HEK293 (cell line): ENCODE results near the gene ENTREP3.

ENCODE experiments used
- CTCF ChIA-PET: fragments of 350-600 bp; formaldehyde crosslinking; extraction: SDS; loops from one replicate; lab custom pipeline; 2021; ENCODE audit warnings: antibody characterized with exemption; lab: Yijun Ruan, JAX
- POLR2A ChIA-PET: fragments of 300-600 bp; formaldehyde crosslinking; extraction: SDS; loops from one replicate; lab custom pipeline; 2020; ENCODE audit warnings: antibody characterized with exemption, inconsistent platforms; lab: Yijun Ruan, JAX
- H3K27ac ChIP-seq: fragments of 200-500 bp; sonication (Bioruptor generic); 2 replicates; pipeline ENCODE4 v1.5.1; 2014; ENCODE audit warnings: low read depth, low read length, control low read depth, inconsistent platforms; ENCODE audit errors: extremely low read depth
- H3K36me3 ChIP-seq, 2 experiments: fragments of 200-500 bp in 1 of 2; sonication (Bioruptor generic) in 1 of 2; 1 replicate in 1 of 2; 2 replicates in 1 of 2; pipeline ENCODE4 v1.5.1; 2014 to 2017; ENCODE audit warnings: inconsistent platforms in 2 of 2, low read length in 2 of 2; ENCODE audit not compliant: control insufficient read depth in 2 of 2, insufficient read depth in 1 of 2
- H3K4me1 ChIP-seq: fragments of 200-500 bp; sonication (Bioruptor generic); 2 replicates; pipeline ENCODE4 v1.5.1; 2014; ENCODE audit warnings: mild to moderate bottlenecking, low read length, inconsistent platforms; ENCODE audit not compliant: control insufficient read depth, insufficient read depth
- H3K4me3 ChIP-seq: 2 replicates; pipeline ENCODE4 v1.5.1; 2011; ENCODE audit warnings: low read depth, mild to moderate bottlenecking, control low read depth, low read length, moderate library complexity
- H3K9me3 ChIP-seq: fragments of 200-500 bp; sonication (Bioruptor generic); 2 replicates; pipeline ENCODE4 v1.5.1; 2014; ENCODE audit warnings: low read depth, low read length, inconsistent platforms; ENCODE audit not compliant: control insufficient read depth, insufficient read depth
- EGR2 ChIP-seq: fragments of 450-650 bp; formaldehyde crosslinking; IDR thresholded peaks from 2 replicates; pipeline ENCODE4 v1.5.1; 2016; ENCODE audit warnings: low read depth, missing biosample characterization, missing genetic modification characterization
- GLI2 ChIP-seq: fragments of 450-650 bp; formaldehyde crosslinking; IDR thresholded peaks from 2 replicates; pipeline ENCODE4; 2017; ENCODE audit warnings: missing biosample characterization, missing genetic modification characterization, low read depth, borderline replicate concordance
- KLF1 ChIP-seq: fragments of 450-650 bp; formaldehyde crosslinking; IDR thresholded peaks from 2 replicates; pipeline ENCODE4 v1.5.1; 2016; ENCODE audit warnings: missing biosample characterization, missing genetic modification characterization
- KLF17 ChIP-seq: fragments of 450-650 bp; formaldehyde crosslinking; IDR thresholded peaks from 2 replicates; pipeline ENCODE4 v1.5.1; 2016; ENCODE audit warnings: missing biosample characterization, missing genetic modification characterization
- KLF7 ChIP-seq: fragments of 450-650 bp; formaldehyde crosslinking; IDR thresholded peaks from 2 replicates; pipeline ENCODE4 v1.5.1; 2016; ENCODE audit warnings: missing biosample characterization, missing genetic modification characterization, borderline replicate concordance
- TCF7L2 ChIP-seq: IDR thresholded peaks from 2 replicates; pipeline ENCODE4 v1.6.1; 2011; ENCODE audit warnings: low read depth, mild to moderate bottlenecking, inconsistent platforms, low read length, moderate library complexity, borderline replicate concordance
- TSHZ1 ChIP-seq: fragments of 450-650 bp; formaldehyde crosslinking; IDR thresholded peaks from 2 replicates; pipeline ENCODE4 v1.5.1; 2016; ENCODE audit warnings: missing biosample characterization, missing genetic modification characterization, borderline replicate concordance
- YY2 ChIP-seq: fragments of 450-650 bp; formaldehyde crosslinking; IDR thresholded peaks from 2 replicates; pipeline ENCODE4 v1.5.1; 2016; ENCODE audit warnings: missing biosample characterization, missing genetic modification characterization
- ZFP69B ChIP-seq: fragments of 450-650 bp; formaldehyde crosslinking; IDR thresholded peaks from 2 replicates; pipeline ENCODE4 v1.5.1; 2016; ENCODE audit warnings: missing biosample characterization, missing genetic modification characterization
- ZNF223 ChIP-seq: fragments of 450-650 bp; formaldehyde crosslinking; IDR thresholded peaks from 2 replicates; pipeline ENCODE4 v1.5.1; 2016; ENCODE audit warnings: missing biosample characterization, missing genetic modification characterization
- ZNF280D ChIP-seq: fragments of 450-650 bp; formaldehyde crosslinking; IDR thresholded peaks from 2 replicates; pipeline ENCODE4 v1.5.1; 2016; ENCODE audit warnings: missing biosample characterization, missing genetic modification characterization
- ZNF302 ChIP-seq: fragments of 450-650 bp; formaldehyde crosslinking; IDR thresholded peaks from 2 replicates; pipeline ENCODE4 v1.5.1; 2016; ENCODE audit warnings: missing biosample characterization, missing genetic modification characterization, low read depth
- ZNF324 ChIP-seq: fragments of 450-650 bp; formaldehyde crosslinking; IDR thresholded peaks from 2 replicates; pipeline ENCODE4 v1.5.1; 2016; ENCODE audit warnings: missing biosample characterization, missing genetic modification characterization
- ZNF335 ChIP-seq: fragments of 450-650 bp; formaldehyde crosslinking; conservative IDR thresholded peaks from 2 replicates; pipeline ENCODE4 v1.5.1; 2016; ENCODE audit warnings: missing biosample characterization, missing genetic modification characterization
- ZNF48 ChIP-seq: fragments of 450-650 bp; formaldehyde crosslinking; IDR thresholded peaks from 2 replicates; pipeline ENCODE4 v1.5.1; 2016; ENCODE audit warnings: missing biosample characterization, missing genetic modification characterization
- ZNF692 ChIP-seq: fragments of 450-650 bp; formaldehyde crosslinking; IDR thresholded peaks from 2 replicates; pipeline ENCODE4 v1.5.1; 2016; ENCODE audit warnings: missing biosample characterization, missing genetic modification characterization
- ZNF785 ChIP-seq: fragments of 450-650 bp; formaldehyde crosslinking; IDR thresholded peaks from 2 replicates; pipeline ENCODE4 v1.5.1; 2016; ENCODE audit warnings: missing biosample characterization, missing genetic modification characterization
- ZSCAN16 ChIP-seq: fragments of 450-650 bp; formaldehyde crosslinking; IDR thresholded peaks from 2 replicates; pipeline ENCODE4 v1.5.1; 2016; ENCODE audit warnings: missing biosample characterization, missing genetic modification characterization
- TF ChIP-seq, protein P1 (sequence below): fragments of 450-650 bp; IDR thresholded peaks from 2 replicates; pipeline ENCODE4 v1.5.1; 2018; ENCODE audit warnings: missing biosample characterization, missing genetic modification characterization
- TF ChIP-seq, protein P2 (sequence below): fragments of 450-650 bp; formaldehyde crosslinking; IDR thresholded peaks from 2 replicates; pipeline ENCODE4 v1.5.1; 2016; ENCODE audit warnings: missing biosample characterization, missing genetic modification characterization
- TF ChIP-seq, protein P3 (sequence below): fragments of 450-650 bp; formaldehyde crosslinking; IDR thresholded peaks from 2 replicates; pipeline ENCODE4 v1.5.1; 2016; ENCODE audit warnings: missing biosample characterization, missing genetic modification characterization

ENTREP3 gene

DNA sequence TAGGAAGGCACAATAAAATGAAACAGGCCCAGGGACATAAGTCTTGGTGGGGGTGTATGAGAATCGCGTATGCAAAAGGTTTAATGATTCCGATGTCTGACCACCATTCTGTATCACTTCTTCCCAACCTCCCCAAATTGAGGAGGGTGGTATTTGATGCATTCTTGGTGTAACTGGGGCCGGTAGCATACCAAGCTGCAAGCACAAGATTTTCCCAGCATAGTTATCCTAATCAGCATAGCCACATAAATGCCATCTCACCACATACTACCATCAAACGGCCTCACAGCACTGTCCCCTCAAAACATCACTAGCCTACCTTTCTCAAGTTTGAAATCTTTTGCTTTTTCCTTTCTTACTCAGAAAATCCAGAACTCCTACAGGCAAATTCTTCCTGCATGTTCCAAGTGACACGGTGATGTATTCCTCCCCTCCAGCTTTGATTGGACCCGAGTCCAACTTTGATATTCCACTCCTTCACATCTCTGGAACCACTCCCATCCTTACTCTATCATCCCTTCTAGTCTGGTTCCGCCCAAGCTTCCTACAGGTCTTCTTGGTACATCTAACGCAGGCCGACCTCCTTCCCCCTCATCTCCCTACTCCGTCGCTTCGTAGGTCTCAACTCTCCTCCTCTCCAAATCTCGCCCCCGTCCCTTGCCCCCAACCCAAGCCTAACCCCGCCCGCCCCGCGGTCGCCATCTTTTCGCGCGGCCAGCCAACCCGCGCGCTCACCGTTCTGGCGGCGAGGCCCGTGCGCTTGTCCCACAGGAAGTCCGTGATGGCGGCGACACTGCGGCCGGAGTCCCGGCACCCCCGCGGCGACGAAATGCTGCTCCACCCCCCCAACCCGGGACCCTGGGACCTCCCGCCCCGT is 17.4 kb upstream of the ENTREP3 start:
- no peaks in the 10 kb centered on the region for H3K9me3 ChIP-seq
- no peaks in the 10 kb centered on the region for H3K4me1 ChIP-seq
- peak overlapping the region; percentile 71 for H3K27ac ChIP-seq
- ChIA-PET CTCF (interaction anchor here (0.5 to 5.2 kb wide), 4 partner anchors 13 to 183 kb away, joined by 3 to 45 read pairs (median 4); partner anchors contain the start of gene THBS3), POLR2A (interaction anchor here (0.6 to 4.6 kb wide), 20 partner anchors 9 to 337 kb away, joined by 3 to 54 read pairs (median 6); partner anchors contain the start of genes ASH1L, ENTREP3, FDPS and SCAMP3)
- H3K36me3 ChIP-seq = peaks cover 23 to 45% of the 10 kb centered on the region in 2 experiments
- H3K4me3 ChIP-seq = peak overlapping the region; percentile 88
- TF ChIP-seq ZNF692 (tag by site-specific recombination) (no peak), KLF7 (tag by site-specific recombination) (peak; percentile 81; the same call in 1 of the 2 replicates), ZNF280D (tag by site-specific recombination) (no peak), ZNF302 (tag by site-specific recombination) (no peak), KLF17 (tag by site-specific recombination) (peak; percentile 79; the same call in 1 of the 2 replicates), ZNF335 (tag by site-specific recombination) (peak; percentile 57), ZFP69B (tag by site-specific recombination) (no peak), ZSCAN16 (no peak), ZNF324 (tag by site-specific recombination) (no peak; the same call in 1 of the 2 replicates), EGR2 (tag by site-specific recombination) (peak; percentile 66), ZNF223 (tag by site-specific recombination) (no peak), YY2 (tag by site-specific recombination) (peak; percentile 89), GLI2 (tag by site-specific recombination) (no peak), ZNF785 (no peak), TSHZ1 (tag by site-specific recombination) (no peak), TCF7L2 (no peak), KLF1 (peak; percentile 67; the same call in 1 of the 2 replicates), ZNF48 (tag by site-specific recombination) (no peak)
- TF ChIP-seq, protein P1, sequence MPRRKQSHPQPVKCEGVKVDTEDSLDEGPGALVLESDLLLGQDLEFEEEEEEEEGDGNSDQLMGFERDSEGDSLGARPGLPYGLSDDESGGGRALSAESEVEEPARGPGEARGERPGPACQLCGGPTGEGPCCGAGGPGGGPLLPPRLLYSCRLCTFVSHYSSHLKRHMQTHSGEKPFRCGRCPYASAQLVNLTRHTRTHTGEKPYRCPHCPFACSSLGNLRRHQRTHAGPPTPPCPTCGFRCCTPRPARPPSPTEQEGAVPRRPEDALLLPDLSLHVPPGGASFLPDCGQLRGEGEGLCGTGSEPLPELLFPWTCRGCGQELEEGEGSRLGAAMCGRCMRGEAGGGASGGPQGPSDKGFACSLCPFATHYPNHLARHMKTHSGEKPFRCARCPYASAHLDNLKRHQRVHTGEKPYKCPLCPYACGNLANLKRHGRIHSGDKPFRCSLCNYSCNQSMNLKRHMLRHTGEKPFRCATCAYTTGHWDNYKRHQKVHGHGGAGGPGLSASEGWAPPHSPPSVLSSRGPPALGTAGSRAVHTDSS (tag by site-specific recombination) = no peak
- TF ChIP-seq, protein P2, sequence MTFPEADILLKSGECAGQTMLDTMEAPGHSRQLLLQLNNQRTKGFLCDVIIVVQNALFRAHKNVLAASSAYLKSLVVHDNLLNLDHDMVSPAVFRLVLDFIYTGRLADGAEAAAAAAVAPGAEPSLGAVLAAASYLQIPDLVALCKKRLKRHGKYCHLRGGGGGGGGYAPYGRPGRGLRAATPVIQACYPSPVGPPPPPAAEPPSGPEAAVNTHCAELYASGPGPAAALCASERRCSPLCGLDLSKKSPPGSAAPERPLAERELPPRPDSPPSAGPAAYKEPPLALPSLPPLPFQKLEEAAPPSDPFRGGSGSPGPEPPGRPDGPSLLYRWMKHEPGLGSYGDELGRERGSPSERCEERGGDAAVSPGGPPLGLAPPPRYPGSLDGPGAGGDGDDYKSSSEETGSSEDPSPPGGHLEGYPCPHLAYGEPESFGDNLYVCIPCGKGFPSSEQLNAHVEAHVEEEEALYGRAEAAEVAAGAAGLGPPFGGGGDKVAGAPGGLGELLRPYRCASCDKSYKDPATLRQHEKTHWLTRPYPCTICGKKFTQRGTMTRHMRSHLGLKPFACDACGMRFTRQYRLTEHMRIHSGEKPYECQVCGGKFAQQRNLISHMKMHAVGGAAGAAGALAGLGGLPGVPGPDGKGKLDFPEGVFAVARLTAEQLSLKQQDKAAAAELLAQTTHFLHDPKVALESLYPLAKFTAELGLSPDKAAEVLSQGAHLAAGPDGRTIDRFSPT (tag by site-specific recombination) = no peak
- TF ChIP-seq, protein P3, sequence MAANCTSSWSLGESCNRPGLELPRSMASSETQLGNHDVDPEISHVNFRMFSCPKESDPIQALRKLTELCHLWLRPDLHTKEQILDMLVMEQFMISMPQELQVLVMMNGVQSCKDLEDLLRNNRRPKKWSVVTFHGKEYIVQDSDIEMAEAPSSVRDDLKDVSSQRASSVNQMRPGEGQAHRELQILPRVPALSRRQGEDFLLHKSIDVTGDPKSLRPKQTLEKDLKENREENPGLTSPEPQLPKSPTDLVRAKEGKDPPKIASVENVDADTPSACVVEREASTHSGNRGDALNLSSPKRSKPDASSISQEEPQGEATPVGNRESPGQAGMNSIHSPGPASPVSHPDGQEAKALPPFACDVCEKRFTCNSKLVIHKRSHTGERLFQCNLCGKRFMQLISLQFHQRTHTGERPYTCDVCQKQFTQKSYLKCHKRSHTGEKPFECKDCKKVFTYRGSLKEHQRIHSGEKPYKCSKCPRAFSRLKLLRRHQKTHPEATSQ (tag by site-specific recombination) = 0 out of 2 replicates have a peak, but pooled peaks have one; percentile 30
